ENCODE measurements around the gene TNS1. TPM values are rescaled to one million over a fixed set of nuclear protein-coding genes. Genes with fewer than 3 reads are reported as not detected.

The TNS1 gene
- polyA plus RNA-seq, 1 experiment = 19.7 TPM

DNA sequence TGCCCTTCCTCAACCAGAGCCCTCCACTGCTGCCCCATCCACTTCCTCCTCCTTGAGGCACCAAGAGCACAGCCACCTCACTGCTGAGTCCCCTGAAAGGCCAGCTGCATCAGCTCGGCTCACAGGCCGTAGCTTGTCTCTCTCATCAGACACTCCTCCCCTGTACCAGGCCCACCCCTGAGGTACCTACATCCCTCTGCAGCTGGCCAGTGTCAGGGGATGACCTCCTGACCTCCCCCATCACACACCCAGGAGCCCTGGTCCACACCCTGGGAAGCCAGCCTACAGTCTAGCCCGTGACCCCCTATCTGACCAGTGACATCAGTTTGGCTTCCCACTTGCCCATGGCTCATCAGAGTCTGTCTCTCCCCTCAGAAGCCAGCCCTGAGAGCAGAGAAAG, 205.6 kb downstream of the TNS1 start:
- H3K4me3 ChIP-seq (ENCODE audit: low read depth, low read length) = no peak overlapping the region
- ChIA-PET POLR2A (no interaction called here), CTCF (interaction anchor here (1.5 to 3.9 kb wide), 2 partner anchors 8 to 12 kb away, joined by 7 to 19 read pairs; no protein-coding TSS in a partner anchor)
- no peaks in the 10 kb centered on the region for H3K9me3 ChIP-seq (ENCODE audit: control insufficient read depth, insufficient read depth, low read length)
- TF ChIP-seq, protein P1, sequence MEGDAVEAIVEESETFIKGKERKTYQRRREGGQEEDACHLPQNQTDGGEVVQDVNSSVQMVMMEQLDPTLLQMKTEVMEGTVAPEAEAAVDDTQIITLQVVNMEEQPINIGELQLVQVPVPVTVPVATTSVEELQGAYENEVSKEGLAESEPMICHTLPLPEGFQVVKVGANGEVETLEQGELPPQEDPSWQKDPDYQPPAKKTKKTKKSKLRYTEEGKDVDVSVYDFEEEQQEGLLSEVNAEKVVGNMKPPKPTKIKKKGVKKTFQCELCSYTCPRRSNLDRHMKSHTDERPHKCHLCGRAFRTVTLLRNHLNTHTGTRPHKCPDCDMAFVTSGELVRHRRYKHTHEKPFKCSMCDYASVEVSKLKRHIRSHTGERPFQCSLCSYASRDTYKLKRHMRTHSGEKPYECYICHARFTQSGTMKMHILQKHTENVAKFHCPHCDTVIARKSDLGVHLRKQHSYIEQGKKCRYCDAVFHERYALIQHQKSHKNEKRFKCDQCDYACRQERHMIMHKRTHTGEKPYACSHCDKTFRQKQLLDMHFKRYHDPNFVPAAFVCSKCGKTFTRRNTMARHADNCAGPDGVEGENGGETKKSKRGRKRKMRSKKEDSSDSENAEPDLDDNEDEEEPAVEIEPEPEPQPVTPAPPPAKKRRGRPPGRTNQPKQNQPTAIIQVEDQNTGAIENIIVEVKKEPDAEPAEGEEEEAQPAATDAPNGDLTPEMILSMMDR (IDR thresholded peaks at IDR 0.05; ENCODE audit: low read depth, low read length) = no peak
- H3K27me3 ChIP-seq (ENCODE audit: control insufficient read depth, insufficient read depth, low read length) = no peaks in the 10 kb centered on the region
- no peak for DNase-seq (ENCODE audit: low read depth, low spot score)
- H3K27ac ChIP-seq (ENCODE audit: low read depth, low read length) = no peak overlapping the region

DNA sequence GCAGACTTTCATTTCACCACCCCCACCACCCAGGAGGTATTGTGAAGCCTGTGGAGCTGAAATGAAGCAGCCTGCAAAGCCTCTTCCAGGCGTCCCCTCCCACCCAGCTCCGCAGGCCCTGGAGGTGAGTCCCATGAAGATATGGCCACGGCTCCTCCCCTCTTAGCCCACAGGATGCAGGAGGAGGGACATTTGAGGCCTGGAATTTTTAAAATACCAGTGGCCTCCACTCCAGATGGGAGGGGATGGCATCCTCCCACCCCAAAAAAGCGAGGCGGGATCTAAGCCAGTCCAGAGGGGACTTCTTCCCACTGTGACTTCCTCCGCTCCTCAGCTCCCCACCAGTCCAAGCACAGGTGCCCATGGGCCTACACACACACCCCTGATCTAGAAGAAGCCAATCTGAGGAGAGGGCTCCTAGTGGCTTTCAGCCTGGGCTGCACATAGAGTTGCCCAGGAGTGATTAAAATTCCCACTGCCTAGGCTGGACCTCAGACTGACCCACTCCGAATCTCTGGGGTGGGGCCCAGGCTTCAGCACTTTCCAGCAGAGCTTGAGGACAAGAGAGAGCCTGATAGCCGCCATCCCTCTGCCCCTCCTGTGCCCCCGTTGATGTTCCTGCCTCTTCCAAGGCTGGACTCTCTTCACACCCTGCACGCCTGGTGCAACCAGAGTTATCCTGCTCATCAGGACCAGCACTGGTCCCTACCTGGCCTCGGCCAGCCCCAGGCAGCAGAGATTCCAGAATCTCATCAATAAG, 206.9 kb downstream of the TNS1 start:
- CTCF ChIA-PET = interaction anchor here (0.8 kb wide), 1 partner anchor 91 kb away, joined by 4 read pairs; no protein-coding TSS in a partner anchor

DNA sequence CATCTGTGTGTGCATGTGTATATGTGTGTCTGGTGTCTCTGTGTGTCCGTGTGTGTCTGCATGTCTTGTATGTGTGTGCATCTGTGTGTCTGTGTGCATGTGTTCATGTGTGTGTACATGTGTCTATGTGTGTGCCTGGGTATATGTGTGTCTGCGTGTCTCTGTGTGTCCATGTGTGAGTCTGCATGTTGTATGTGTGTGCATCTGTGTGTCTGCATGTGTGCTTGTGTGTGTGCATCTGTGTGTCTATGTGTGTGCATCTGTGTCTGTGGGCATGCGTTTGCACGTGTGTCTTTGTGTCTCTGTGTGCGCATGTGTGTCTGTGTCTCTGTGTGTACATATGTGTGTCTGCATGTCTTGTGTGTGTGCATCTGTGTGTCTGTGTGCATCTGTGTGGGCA, 207.7 kb downstream of the TNS1 start:
- Histone ChIP-seq H3K27ac (ENCODE audit: low read depth, low read length) (no peak overlapping the region), H3K4me3 (ENCODE audit: low read depth, low read length) (no peak overlapping the region), H3K27me3 (ENCODE audit: control insufficient read depth, insufficient read depth, low read length) (no peaks in the 10 kb centered on the region), H3K9me3 (ENCODE audit: control insufficient read depth, insufficient read depth, low read length) (no peaks in the 10 kb centered on the region)
- TF ChIP-seq, protein P1 (IDR thresholded peaks at IDR 0.05; ENCODE audit: low read depth, low read length) = no peak
- CTCF ChIA-PET = interaction anchor here (1.4 to 1.6 kb wide), 2 partner anchors 10 to 92 kb away, joined by 5 read pairs; no protein-coding TSS in a partner anchor
- DNase-seq (ENCODE audit: low read depth, low spot score) = no peak
- POLR2A ChIA-PET = no interaction called here

More for the DNA sequence above, 206.9 kb downstream of the TNS1 start:
- Histone ChIP-seq H3K9me3 (ENCODE audit: control insufficient read depth, insufficient read depth, low read length) (no peaks in the 10 kb centered on the region), H3K4me3 (ENCODE audit: low read depth, low read length) (no peak overlapping the region), H3K27me3 (ENCODE audit: control insufficient read depth, insufficient read depth, low read length) (no peaks in the 10 kb centered on the region), H3K27ac (ENCODE audit: low read depth, low read length) (no peak overlapping the region)
- TF ChIP-seq, protein P1 (IDR thresholded peaks at IDR 0.05; ENCODE audit: low read depth, low read length) = no peak
- DNase-seq (ENCODE audit: low read depth, low spot score) = no peak
- POLR2A ChIA-PET = no interaction called here

DNA sequence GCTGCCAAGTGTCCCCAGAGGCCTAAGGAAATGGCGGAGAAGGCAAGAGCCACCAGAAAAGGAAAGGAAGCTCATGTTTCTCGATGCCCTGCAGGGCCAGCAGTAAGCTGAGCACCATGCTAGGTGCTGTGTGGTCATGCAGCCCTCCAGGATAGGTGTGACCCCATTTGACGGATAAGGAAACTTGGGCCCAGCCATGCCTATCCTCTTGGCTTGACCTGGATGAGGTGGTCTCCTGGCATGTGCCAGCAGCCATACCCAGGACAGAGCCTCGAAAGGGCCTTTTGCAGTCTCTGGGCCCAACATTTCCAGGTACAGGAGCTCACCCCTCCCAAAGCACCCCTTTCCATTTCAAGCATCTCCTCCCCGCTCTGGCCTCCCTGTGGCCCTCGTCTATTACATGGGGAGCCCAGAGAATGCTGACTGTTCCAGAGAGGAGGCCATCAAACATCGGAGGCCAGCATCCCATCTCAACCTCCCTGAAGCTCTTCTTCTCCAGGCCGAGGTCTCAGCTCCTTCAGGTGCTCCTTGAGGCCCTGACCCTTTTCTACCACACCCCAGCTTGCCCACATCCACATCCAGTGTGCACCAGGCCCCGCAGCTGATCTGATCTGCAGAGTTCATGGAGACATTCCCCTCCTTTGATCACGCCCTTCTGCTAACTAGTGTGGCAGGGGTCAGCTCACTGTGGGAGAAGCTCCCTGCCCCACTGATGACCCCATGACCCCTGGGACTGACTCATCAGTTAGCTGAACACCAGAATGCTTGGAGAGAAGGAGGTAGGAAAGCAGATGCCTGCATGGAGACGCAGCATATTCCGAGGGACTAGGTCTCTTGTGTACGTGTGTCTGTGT, 208.4 kb downstream of the TNS1 start:
- ChIA-PET POLR2A (no interaction called here), CTCF (interaction anchor here (1.4 to 1.6 kb wide), 2 partner anchors 9 to 92 kb away, joined by 5 read pairs; no protein-coding TSS in a partner anchor)
- H3K27me3 ChIP-seq (ENCODE audit: control insufficient read depth, insufficient read depth, low read length) = no peaks in the 10 kb centered on the region
- DNase-seq (ENCODE audit: low read depth, low spot score) = no peak
- H3K4me3 ChIP-seq (ENCODE audit: low read depth, low read length) = no peak overlapping the region
- H3K27ac ChIP-seq (ENCODE audit: low read depth, low read length) = no peak overlapping the region
- H3K9me3 ChIP-seq (ENCODE audit: control insufficient read depth, insufficient read depth, low read length) = no peaks in the 10 kb centered on the region
- TF ChIP-seq, protein P1 (IDR thresholded peaks at IDR 0.05; ENCODE audit: low read depth, low read length) = no peak

All from AG04450 (cell line).